BLaER1 treated with 17β-estradiol and CSF1 and Interleukin-3, amounts not matched to agents 10 nM and 100 nM (cell line): ENCODE results near the gene DALRD3.
A peak's percentile ranks its signal among the peaks of the same experiment; 100 is the strongest.

Source experiments
- H3K27ac ChIP-seq, 11 experiments: shearing (Covaris generic); formaldehyde crosslinking; 2 replicates each; pipeline ENCODE4 v1.8.1; 2022
- H3K27me3 ChIP-seq, 11 experiments: shearing (Covaris generic); formaldehyde crosslinking; 2 replicates each; pipeline ENCODE4 v1.8.1; 2022
- H3K36me3 ChIP-seq, 11 experiments: shearing (Covaris generic); formaldehyde crosslinking; 2 replicates each; pipeline ENCODE4 v1.8.1; 2022
- H3K4me1 ChIP-seq, 10 experiments: shearing (Covaris generic); formaldehyde crosslinking; 2 replicates each; pipeline ENCODE4 v1.8.1; 2022
- H3K4me2 ChIP-seq, 11 experiments: shearing (Covaris generic); formaldehyde crosslinking; 2 replicates each; pipeline ENCODE4 v1.8.1; 2022
- H3K4me3 ChIP-seq, 10 experiments: shearing (Covaris generic); formaldehyde crosslinking; 2 replicates each; pipeline ENCODE4 v1.8.1; 2022
- H3K9ac ChIP-seq, 11 experiments: shearing (Covaris generic); formaldehyde crosslinking; 2 replicates each; pipeline ENCODE4 v1.8.1; 2022
- H3K9me3 ChIP-seq, 11 experiments: shearing (Covaris generic); formaldehyde crosslinking; replicated peaks in 1 of 11; 2 replicates each; pipeline ENCODE4 v1.8.1; 2022
- H4K20me1 ChIP-seq, 11 experiments: shearing (Covaris generic); formaldehyde crosslinking; 2 replicates each; pipeline ENCODE4 v1.8.1; 2022
- Cebpa-rat ChIP-seq, 11 experiments: shearing (Covaris generic); IDR thresholded peaks; 2 replicates each; pipeline ENCODE4 v1.8.1; 2022

Gene DALRD3

DNA sequence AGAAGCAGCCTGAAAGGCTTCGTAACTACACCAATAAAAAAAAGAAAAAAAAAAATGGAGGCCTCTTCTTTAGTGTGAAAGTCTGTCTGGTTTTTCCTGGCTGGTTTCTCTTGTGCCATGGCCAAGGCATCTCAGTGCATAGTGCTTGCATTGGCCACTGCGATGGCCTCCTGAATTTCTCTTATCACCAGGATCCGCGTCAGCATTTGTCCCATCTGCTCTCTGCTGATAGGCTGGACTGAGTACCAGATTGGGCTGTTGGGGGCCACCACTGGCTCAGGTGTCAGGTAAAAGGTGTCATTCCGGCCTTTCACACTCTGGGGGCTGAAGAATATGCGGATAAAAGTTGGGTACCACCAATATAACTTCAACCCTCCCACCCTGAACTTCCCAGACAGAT lies 11.9 kb upstream of the DALRD3 start:
- TF ChIP-seq Cebpa-rat (IDR thresholded peaks at IDR 0.05): no peak
- Histone ChIP-seq H3K36me3 (peaks cover 76 to 89% (median 84%) of the 10 kb centered on the region in 11 experiments), H3K27me3 (no peaks in the 10 kb centered on the region), H3K4me2 (no peak overlapping the region), H3K9ac (peak overlapping the region in 6 of 11 experiments; percentile 17 to 94 (median 86); a peak in 3 of 22 replicates), H4K20me1 (peaks cover 6 to 59% (median 23%) of the 10 kb centered on the region in 11 experiments; a peak in 18 of 22 replicates), H3K27ac (0 out of 22 replicates have a peak overlapping the region, but pooled peaks of 1 of the 11 experiments have one; percentile 76), H3K9me3 (no peaks in the 10 kb centered on the region), H3K4me3 (no peak overlapping the region), H3K4me1 (peaks cover 38 to 50% (median 41%) of the 10 kb centered on the region in 10 experiments)

DNA sequence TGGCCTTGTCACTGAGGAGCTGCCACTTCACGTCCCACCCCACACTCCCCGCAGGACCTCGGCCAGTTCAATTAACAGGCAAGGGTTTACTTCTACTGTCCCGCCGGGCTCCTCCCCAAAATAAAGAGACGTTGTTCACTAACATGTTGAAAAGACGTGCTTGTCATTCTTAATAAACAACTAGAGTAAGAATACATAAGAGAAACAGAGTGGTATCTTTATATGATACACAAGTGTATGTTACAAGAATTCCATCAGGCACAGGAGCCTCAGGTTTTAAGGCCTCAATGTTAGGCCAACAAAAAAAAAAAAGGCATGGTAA lies 11.1 kb upstream of the DALRD3 start:
- no peaks in the 10 kb centered on the region for H3K9me3 ChIP-seq
- TF ChIP-seq Cebpa-rat (IDR thresholded peaks at IDR 0.05): no peak; a peak in 1 of 22 replicates
- H3K4me2 ChIP-seq: peak overlapping the region; percentile 97 to 100 (median 99); a peak in 20 of 22 replicates
- no peaks in the 10 kb centered on the region for H3K27me3 ChIP-seq
- peaks cover 44 to 52% (median 45%) of the 10 kb centered on the region in 10 experiments for H3K4me1 ChIP-seq
- H3K36me3 ChIP-seq: peaks cover 77 to 89% (median 84%) of the 10 kb centered on the region in 11 experiments
- H4K20me1 ChIP-seq: peaks cover 6 to 59% (median 29%) of the 10 kb centered on the region in 11 experiments; a peak in 18 of 22 replicates
- peak overlapping the region; percentile 69 to 84 (median 74); a peak in 14 of 20 replicates for H3K4me3 ChIP-seq
- H3K9ac ChIP-seq: peak overlapping the region; percentile 81 to 94 (median 87); a peak in 19 of 22 replicates
- peak overlapping the region in 10 of 11 experiments; percentile 20 to 91 (median 84); a peak in 13 of 22 replicates for H3K27ac ChIP-seq

DNA sequence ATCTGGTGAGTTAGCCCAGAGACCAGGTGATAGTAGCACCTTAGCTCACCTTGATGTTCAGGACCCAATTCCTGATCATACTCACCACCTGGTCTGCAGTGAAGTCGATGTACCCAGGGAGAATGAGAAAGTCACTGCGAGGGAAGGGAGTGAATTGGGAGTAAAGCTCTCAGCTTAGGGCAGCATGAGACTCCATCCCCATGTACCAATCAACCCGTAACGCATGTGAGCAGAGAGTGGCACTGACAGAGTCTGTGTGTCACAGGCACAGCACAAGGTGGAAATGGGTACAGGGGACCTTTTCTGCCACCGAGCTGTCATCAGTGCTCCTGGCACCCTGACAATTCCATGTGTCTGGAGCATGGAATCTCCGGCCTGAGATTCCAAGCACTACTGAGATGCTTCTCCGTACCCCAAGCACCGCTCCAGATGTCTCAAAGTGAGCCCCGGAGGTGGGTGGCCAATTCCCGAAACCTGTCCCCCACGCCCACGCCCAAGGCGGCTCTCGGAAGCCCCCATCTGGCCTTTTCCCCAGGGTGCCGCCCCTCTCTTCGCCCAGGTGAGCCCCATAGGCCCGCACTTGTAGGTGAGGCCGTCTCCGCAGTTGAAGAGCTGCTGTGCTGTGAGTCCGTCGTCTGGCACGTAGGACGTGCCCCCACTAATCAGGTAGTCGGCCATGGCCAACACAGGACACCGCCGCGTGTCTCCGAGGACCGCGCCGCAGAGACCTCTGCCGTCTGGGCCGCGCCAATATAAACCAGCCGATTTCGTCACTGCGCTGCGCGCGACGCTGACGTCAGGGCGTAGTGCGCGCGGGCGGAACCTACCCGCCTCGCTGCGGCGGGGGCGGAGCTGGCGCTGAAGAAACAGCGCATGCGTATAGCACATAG lies 10.5 kb upstream of the DALRD3 start, which contains the start of gene IMPDH2:
IMPDH2 (minus strand) TSS at position 726 of the 890 bp plus-strand sequence; CDS start at position 678, 48 bp downstream.
- no peaks in the 10 kb centered on the region for H3K27me3 ChIP-seq
- H3K9me3 ChIP-seq: no peaks in the 10 kb centered on the region
- H3K4me2 ChIP-seq: peak within 1 kb of the TSS; percentile 97 to 100 (median 99)
- H3K4me3 ChIP-seq: peak within 1 kb of the TSS; percentile 69 to 84 (median 74)
- peaks cover 77 to 89% (median 84%) of the 10 kb centered on the region in 11 experiments for H3K36me3 ChIP-seq
- H3K9ac ChIP-seq: peak within 1 kb of the TSS; percentile 81 to 94 (median 87)
- H3K4me1 ChIP-seq: peaks cover 50 to 58% (median 52%) of the 10 kb centered on the region in 10 experiments
- H4K20me1 ChIP-seq: peaks cover 6 to 61% (median 35%) of the 10 kb centered on the region in 11 experiments; a peak in 19 of 22 replicates
- peak in 7 of 11 experiments; percentile 46 to 68 (median 63); a peak in 7 of 22 replicates for TF ChIP-seq Cebpa-rat (IDR thresholded peaks at IDR 0.05)
- H3K27ac ChIP-seq: peak within 1 kb of the TSS; percentile 70 to 91 (median 86); a peak in 21 of 22 replicates

DNA sequence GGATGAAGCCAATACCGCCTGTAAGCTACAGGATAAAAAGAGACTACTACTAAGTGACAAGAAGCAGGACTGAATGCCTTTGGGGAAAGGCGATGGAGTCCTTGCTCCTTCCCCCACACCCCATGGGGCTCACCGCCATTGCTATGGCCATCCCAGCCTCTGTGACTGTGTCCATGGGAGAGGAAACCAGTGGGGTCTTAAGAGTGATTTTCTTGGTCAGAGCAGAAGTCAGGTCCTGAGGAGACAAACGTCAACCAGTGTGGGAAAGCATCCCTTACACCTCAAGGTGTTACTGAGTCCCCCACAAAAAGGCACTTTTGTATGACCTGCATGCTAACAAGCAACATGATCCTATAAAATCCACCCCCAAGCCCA lies 9.9 kb upstream of the DALRD3 start:
- H3K9me3 ChIP-seq: no peaks in the 10 kb centered on the region
- peaks cover 77 to 89% (median 84%) of the 10 kb centered on the region in 11 experiments for H3K36me3 ChIP-seq
- no peak for TF ChIP-seq Cebpa-rat (IDR thresholded peaks at IDR 0.05)
- peak overlapping the region; percentile 97 to 100 (median 99) for H3K4me2 ChIP-seq
- peak overlapping the region; percentile 81 to 94 (median 87) for H3K9ac ChIP-seq
- H3K4me1 ChIP-seq: peaks cover 56 to 65% (median 58%) of the 10 kb centered on the region in 10 experiments
- peak overlapping the region in 9 of 11 experiments; percentile 76 to 91 (median 86); a peak in 16 of 22 replicates for H3K27ac ChIP-seq
- peaks cover 6 to 63% (median 42%) of the 10 kb centered on the region in 11 experiments; a peak in 19 of 22 replicates for H4K20me1 ChIP-seq
- H3K27me3 ChIP-seq: no peaks in the 10 kb centered on the region
- H3K4me3 ChIP-seq: peak overlapping the region; percentile 69 to 84 (median 74)

DNA sequence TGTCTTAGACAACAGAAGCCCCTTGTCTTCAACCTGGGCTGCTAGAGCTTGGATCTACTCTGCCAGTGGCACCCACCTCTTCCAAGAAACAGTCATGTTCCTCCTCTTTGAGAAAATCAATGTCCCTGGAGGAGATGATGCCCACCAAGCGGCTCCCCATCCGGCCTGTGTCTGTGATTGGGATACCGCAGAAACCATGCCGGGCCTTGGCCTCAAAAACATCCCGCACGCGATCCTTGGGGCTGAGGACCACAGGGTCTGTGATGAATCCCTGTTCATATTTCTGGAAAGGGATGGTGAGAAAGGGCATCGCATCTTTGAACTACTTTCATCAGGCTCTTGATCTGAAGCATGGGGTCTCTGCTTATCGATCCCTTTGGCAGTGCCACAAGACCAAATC lies 9.3 kb upstream of the DALRD3 start:
- Histone ChIP-seq H3K9me3 (no peaks in the 10 kb centered on the region), H3K36me3 (peaks cover 75 to 86% (median 83%) of the 10 kb centered on the region in 11 experiments), H3K27ac (peak overlapping the region in 2 of 11 experiments; percentile 22 to 76; a peak in 2 of 22 replicates), H3K9ac (peak overlapping the region in 5 of 11 experiments; percentile 21 to 87 (median 83); a peak in 7 of 22 replicates), H3K4me1 (peaks cover 63 to 71% (median 64%) of the 10 kb centered on the region in 10 experiments), H3K4me2 (peak overlapping the region; percentile 97 to 100 (median 99)), H4K20me1 (peaks cover 6 to 69% (median 48%) of the 10 kb centered on the region in 11 experiments; a peak in 19 of 22 replicates), H3K4me3 (peak overlapping the region in 8 of 10 experiments; percentile 69 to 84 (median 76); a peak in 8 of 20 replicates), H3K27me3 (no peaks in the 10 kb centered on the region)
- TF ChIP-seq Cebpa-rat (IDR thresholded peaks at IDR 0.05): no peak

DNA sequence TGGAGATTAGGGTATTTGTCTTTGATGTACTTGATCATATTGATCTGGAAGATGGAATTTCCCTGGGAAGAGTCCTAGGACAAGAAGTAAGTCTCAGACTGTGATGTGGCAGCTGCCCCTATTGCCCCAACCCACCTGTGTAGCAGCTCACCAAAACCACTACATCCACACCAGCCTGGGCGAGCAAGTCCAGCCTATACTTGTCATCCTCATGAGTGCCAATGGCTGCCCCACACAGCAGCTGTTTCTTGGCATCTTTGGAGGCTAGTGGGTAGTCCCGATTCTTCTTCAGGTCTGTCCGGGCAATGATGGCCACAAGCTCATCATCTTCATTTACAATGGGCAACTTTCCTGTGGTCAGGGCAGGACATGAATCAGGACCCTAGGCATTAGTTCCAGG lies 8.2 kb upstream of the DALRD3 start:
- H3K9ac ChIP-seq: no peak overlapping the region
- TF ChIP-seq Cebpa-rat (IDR thresholded peaks at IDR 0.05): no peak
- no peaks in the 10 kb centered on the region for H3K27me3 ChIP-seq
- H3K4me3 ChIP-seq: no peak overlapping the region
- H3K9me3 ChIP-seq: no peaks in the 10 kb centered on the region
- H3K4me1 ChIP-seq: peaks cover 64 to 73% (median 66%) of the 10 kb centered on the region in 10 experiments
- peaks cover 64 to 75% (median 72%) of the 10 kb centered on the region in 11 experiments for H3K36me3 ChIP-seq
- H4K20me1 ChIP-seq: peaks cover 6 to 71% (median 49%) of the 10 kb centered on the region in 11 experiments; a peak in 19 of 22 replicates
- H3K4me2 ChIP-seq: peak overlapping the region; percentile 20 to 100 (median 99); a peak in 19 of 22 replicates
- peak overlapping the region in 2 of 11 experiments; percentile 2 to 8; a peak in 1 of 22 replicates for H3K27ac ChIP-seq

DNA sequence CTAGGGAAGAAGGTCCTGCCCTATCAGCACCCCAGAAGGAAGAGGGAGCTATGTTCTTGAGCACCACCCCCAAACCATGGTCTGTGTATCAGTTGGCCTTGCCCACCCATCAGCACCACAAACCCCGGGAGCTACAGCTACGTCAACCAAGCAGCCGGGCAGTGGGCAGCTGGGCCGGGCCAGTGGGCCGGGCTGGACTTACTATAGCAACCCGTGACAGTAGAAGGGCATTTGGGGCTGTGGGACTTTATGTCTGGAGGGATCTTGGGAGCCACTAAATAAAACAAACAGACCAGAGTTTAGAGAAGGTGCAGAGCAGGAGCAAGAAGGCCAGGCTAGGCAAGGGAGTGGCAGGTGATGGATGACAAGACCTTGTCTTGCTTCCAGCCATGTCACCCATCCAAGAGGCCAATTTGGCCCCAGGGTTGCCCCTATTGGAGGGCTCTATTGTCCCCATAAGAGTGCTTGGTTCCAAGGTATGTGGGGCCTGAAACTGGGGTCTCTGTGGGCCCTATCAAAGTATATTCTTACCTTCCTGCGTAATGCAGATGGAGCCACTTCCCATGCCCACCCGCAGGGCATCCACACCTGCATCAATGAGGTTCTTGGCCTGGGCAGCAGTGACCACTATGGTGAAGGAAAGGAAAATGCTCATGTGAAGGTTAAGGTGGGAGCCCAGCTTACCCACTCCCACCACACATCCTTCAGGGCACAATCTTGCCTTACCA lies 7.6 kb upstream of the DALRD3 start:
- no peak for TF ChIP-seq Cebpa-rat (IDR thresholded peaks at IDR 0.05)
- peaks cover 6 to 67% (median 49%) of the 10 kb centered on the region in 11 experiments; a peak in 19 of 22 replicates for H4K20me1 ChIP-seq
- H3K9ac ChIP-seq: peak overlapping the region; percentile 16 to 100 (median 98); a peak in 11 of 22 replicates
- peak overlapping the region in 5 of 10 experiments; percentile 2 to 30 (median 26); a peak in 5 of 20 replicates for H3K4me3 ChIP-seq
- H3K27ac ChIP-seq: peak overlapping the region in 7 of 11 experiments; percentile 2 to 99 (median 19); a peak in 9 of 22 replicates
- H3K36me3 ChIP-seq: peaks cover 59 to 69% (median 66%) of the 10 kb centered on the region in 11 experiments
- H3K4me1 ChIP-seq: peaks cover 64 to 73% (median 66%) of the 10 kb centered on the region in 10 experiments
- H3K4me2 ChIP-seq: peak overlapping the region; percentile 20 to 100 (median 99)
- no peaks in the 10 kb centered on the region for H3K27me3 ChIP-seq
- H3K9me3 ChIP-seq: no peaks in the 10 kb centered on the region
